ENCODE results near the gene RCVRN.

The RCVRN gene

DNA sequence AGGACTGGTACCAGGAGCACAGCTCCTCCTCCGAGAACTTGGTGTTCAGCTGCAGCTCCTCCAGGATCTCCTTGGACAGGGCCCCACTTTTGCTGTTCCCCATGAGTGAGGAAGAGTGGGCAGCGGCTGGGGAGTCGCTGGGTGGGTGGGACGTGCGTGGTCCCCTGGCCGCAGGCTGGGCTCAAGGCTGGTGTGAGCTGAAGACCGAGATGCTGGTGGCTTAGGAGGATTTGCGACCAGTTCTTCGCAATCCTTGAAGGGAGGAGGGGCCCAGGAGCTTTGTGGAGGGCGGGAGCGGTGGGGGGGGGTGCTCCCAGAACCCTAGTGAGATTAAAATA, at the start of gene RCVRN:
TSS of gene RCVRN (minus strand) at position 194 of the 338 bp plus-strand sequence. CDS start at position 103, 91 bp downstream.
- no peak for DNase-seq (ENCODE audit: low read depth)

DNA sequence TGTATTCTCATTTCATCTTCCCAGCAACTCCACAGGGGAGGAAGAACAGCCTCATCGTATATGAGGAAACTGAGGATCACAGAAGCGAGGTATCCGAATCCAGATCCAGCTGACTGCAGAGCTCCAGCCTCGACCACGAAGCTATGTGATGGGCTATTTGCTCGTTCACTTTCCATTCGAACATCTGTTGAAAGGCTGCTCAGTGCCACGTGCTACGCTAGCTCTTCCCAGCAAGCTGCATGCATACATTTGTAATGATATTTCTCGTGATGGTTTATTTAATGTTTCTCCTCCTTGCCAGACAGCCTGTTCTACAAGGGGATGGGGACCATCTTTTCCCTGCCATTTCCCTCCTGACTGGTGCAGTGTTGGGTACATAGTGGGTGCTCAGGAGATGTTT, 48.4 kb upstream of the RCVRN start:
- no peak for DNase-seq (ENCODE audit: low read depth)

DNA sequence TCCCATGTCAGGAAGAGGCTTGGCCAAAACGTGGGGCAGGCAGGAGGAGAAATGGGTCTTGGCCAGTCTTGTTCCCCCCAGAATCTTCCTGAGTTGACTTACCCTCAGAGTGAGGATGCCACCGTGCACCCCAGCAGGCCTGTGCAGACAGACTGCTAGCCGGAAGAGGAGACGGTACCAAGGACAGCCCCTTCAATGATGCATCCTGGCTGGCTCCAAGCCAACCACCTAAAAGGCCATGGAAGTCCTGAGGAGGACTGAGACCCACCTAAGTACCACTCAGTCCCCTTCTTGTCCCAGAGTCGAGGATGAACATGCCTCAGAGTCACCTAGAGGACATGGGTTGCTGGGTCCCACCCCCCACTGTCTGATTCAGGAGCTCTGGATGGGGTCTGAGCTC, 46.7 kb upstream of the RCVRN start:
- DNase-seq (ENCODE audit: low read depth), result no peak

DNA sequence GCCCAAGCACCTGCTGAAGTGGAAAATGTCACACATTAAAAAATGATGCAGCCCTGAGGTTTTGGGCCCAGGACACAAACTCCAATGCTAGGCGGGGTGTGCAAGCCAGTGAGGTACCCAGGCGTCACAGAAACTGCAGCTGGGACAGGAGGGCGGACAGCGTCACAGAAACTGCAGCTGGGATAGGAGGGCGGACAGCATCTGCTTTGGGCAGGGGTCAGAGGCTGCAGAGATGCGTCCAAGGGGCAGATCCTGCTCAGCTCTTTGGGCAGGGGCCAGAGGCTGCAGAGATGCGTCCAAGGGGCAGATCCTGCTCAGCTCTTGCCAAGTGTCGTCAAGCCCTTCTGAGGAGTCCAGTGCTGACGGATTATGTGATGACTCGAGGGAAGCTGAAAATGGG, 43.9 kb upstream of the RCVRN start:
- DNase-seq (ENCODE audit: low read depth), result no peak

DNA sequence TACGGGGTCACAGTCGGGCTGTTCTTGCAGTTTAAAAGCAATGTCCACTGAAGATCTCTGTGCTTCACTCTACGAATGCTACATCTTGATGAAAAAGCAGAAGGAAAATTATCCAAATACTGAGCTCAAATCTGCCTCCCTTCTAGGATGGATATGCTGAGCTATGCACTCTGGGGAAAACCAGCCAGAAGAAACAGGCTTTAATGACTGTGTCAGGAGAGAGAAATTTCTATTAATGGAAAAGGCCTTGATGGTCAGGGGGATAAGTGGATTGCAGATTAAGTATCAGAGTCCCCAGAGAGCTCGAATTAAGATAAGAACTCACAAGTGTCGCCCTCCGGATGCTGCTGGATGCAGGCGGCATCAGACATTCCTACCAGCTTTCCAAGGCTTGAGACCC, 39.6 kb upstream of the RCVRN start:
- no peak for DNase-seq (ENCODE audit: low read depth)

DNA sequence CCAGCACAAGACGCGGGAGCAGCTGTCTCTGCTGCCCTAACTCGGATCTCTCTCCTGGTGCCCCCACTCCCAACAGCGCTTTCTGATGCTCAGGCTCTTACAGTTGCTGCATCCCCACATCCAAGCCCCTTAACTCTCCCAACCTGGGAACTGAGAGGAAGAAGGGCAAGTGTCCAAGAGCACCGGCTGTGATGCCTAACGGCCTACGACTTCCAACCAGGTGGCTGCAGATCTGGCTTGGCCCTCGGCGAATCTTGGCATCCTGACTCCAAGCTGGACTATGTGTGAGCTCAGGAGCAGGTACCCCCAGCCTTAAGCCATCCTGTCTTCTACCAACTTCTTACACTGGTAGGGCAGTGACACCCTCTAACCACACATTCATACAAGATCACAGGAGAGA, 38.3 kb upstream of the RCVRN start:
- DNase-seq (ENCODE audit: low read depth), result no peak

DNA sequence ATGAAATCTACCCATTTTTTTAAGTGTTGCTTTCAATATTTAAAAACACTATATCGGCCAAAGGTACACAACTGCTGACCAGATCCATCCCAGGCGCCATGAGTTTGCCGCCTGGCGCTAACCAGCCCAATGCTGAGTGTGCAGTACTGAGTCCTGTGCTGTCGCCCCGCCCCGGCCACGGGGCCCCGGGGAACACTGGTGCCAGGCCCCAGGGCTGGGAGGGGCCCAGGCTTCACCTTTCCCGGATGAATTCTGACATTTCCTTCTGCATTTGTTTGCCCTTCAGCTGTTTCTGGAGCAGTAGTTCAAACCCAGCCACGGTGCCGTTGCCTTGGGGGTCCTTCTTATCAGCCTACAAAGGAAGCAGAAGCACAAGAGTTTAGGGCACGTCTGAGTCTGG, 37.8 kb upstream of the RCVRN start:
- DNase-seq (ENCODE audit: low read depth), result no peak

DNA sequence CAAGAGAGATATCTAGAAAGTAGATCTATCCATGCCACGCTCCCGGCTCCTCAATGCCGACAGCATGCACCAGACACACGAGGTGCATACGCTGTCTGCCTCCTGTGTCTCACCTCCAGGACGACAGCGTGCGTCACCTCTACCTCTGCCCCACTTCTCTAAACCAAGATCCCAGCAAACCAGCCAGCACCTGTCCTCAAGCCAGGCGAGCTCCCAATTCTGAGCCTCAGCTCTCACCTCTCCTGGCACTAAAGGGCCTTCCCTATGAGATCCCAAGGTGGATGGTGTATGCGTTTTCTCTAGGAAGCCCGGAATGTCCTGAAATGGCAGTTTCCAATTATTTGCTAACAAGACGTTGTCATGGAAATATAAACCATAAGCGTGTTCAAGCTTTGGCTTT, 36.2 kb upstream of the RCVRN start:
- DNase-seq (ENCODE audit: low read depth), result no peak

DNA sequence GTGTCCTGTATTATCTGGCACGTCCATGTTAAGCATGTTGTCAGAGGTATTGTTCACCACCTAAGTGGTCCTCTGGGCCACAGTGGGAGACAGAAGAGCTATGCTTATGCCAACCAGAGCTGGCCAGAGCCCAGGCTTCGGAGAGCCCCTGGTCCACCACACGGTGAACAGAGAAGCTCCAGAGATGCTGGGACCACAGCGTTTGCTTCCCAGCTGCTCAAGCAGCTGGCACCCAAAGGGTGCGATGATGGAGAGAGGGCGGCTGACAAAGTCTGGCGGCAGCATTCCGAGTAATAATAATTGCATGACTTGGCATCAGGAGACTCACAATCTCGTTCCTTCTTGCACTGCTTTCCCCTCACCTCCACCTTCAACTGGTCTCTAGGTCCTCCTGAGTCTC, 35.8 kb upstream of the RCVRN start:
- DNase-seq (ENCODE audit: low read depth), result no peak

DNA sequence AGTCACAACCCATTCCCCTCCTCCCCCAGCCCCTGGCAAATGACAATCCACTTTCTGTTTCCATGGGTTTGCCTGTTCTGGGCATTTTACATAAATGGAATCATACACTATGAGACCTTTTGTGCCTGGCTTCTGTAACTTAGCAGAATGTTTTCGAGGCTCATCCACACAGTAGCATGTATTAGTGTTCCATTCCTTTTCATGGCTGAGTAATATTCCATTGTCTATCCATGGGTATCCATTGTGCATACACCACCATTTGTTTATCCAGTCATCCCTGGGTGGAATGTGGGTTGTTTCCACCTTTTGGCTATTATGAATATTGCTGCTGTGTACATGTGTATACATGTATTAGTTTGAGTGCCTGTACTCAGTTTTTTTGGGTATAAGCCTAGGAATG, 33.7 kb upstream of the RCVRN start:
- DNase-seq (ENCODE audit: low read depth), result no peak

DNA sequence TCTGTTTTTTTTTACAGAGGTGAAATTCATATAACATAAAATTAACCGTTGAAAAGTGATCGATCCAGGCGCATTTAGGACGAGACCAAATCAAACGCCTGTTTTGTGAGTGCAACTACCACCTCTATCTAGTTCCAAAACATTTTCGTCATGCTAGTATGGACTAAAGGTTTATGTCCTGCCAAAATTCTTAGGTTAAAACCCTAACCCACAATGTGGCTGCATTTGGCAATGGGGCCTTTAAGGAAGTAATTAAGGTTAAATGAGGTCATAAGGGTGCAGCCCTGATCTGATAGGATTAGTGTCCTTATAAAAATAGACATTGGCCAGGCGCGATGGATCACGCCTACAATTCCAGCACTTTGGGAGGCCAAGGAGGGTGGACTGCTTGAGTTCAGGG, 32.8 kb upstream of the RCVRN start:
- DNase-seq (ENCODE audit: low read depth), result no peak

DNA sequence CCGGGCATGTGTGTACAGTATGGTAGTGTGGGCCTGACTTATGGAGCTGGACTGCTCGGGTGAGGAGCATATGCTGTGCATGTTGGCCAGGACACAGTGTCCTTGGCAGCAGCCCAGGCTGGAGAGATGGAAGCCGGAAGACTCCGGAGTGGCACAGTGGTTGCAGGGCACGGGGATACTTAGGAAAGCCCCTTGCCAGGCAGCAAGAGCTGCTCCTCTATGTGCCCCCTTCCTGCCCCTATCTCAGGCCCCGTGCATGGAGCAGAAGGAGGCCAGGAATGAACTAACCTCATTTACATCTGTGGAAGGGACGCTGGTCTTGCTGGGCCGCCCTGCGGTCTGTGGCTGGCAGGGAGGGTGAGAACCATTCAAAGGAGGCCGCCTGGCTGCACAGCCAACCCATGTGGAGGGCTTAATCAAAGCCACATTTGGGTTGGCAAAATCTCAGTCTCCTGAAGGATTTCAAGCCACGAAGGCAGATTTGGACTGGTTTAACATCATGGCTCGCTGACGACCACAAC, 32.2 kb upstream of the RCVRN start:
- no peak for DNase-seq (ENCODE audit: low read depth)

DNA sequence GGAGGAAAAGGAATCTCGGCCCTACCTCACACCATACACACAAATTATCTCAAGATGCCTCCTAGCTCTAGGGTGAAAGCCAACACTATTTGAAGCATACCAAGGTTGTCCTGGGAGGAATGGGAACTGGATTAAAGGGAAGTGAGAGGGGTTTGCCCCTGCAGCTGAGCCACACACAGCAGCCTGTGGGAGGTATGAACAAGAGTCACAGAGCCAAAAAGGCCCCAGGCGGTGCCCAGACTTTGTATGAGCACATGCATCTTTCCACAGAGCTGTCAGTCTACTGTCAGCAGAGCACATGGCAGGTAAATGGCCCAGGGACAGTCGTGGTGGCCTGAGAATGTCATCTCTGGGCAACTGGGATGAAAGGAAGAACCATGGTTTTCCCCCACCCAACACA, 31.0 kb upstream of the RCVRN start:
- no peak for DNase-seq (ENCODE audit: low read depth)

DNA sequence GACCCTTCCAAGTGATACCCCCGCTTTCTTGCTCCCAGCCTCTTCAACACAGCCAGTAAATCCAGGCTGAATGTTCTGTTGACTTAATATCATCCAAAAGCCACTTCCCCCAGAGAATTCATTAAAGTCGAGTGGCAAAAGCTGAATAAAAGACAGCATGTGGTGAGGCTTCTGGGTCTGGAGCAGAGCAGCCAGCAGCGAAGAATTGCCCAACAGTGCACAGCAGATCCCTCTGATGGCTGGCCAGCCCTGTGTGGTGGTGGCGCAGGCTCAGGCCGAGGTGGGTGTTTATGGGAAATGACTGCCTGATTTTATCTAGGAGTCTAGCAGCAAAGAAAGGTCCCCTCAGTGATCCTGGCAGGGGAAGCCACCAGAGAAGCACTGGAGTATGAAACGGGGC, 30.3 kb upstream of the RCVRN start:
- DNase-seq (ENCODE audit: low read depth), result no peak

DNA sequence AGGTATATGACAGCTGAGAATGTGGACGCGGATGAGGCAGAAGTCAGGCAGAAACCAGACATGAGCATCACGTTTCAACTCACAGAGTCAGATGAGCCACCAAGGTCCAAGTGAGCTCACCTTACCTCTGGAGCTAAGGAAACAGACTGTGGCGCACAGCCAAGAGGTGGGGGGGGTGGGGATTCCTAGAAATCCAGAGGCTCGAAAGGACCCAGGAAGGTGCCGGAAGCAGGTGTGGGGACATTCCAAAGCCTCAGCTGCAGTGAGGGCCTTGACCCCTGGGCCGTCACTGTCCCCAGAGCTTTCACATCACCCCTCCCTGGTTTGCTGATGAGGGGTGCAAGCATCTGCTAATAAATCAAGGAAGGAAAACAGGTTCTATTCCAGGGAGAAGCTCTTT, 29.3 kb upstream of the RCVRN start:
- no peak for DNase-seq (ENCODE audit: low read depth)

DNA sequence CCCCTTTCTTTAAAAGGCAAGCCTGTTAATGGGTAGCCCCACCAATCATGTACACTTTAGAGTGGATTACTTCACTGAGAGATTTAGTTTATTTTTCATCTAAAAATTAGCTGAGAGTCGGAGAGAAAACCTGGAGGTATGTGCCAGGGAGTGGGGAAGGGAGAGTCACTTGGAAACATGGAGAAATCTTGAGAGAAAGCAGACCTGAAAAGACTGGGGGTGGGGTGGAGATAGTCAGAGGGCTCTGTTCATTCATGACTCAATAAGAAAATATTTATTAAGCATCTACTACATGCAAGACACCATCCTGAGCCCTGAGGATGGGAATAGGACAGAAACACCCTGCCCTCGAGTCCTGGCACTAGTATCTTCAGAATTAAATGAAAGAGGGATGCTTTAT, 27.4 kb upstream of the RCVRN start:
- DNase-seq (ENCODE audit: low read depth), result no peak

DNA sequence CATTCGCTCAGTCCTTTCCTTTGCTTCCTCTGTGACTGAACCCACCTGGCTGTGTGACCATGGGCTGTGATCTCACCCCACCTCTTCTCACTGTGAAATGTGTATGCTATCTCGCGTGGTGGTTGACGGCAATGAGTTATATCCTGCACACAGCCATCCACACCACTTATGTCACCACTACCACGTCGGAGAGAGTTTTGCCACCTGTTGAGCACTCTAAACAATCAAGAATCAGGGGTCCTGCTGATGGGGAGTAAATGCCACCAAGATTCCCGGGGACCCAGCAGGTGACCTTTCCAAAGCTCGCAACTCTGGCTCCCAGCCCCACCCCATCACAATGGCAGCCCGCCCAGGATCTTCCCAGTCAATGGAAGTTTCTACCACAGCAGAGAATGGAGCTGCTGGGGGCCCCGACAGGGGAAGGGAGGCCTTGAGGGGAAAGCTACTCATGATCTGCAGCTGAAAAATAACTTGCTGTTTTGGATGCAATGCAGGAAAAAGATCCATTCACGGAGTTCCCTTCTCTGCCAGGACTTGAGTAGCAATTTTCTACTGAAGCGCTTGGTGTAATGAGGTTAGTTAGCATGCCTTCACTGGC, 26.2 kb upstream of the RCVRN start:
- DNase-seq (ENCODE audit: low read depth), result no peak

DNA sequence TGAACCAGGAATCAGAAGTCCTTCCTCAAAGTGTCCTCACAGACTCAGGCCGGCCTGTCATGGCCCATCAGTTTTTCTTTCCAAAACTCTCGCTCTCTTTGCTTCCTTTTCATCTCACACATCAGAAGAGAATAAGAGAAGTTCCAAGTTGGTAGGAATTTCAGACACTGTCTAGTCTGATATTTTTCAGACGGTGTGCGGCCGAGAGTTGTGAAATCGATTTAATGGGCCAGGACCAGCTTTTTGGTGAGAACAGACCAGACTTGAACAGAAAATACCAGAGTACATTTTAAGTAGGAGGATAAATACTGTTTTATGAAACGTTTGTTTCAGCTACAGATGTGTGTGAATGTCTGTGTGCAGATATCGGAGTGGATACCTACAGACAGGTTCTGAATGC, 24.8 kb upstream of the RCVRN start:
- no peak for DNase-seq (ENCODE audit: low read depth)

DNA sequence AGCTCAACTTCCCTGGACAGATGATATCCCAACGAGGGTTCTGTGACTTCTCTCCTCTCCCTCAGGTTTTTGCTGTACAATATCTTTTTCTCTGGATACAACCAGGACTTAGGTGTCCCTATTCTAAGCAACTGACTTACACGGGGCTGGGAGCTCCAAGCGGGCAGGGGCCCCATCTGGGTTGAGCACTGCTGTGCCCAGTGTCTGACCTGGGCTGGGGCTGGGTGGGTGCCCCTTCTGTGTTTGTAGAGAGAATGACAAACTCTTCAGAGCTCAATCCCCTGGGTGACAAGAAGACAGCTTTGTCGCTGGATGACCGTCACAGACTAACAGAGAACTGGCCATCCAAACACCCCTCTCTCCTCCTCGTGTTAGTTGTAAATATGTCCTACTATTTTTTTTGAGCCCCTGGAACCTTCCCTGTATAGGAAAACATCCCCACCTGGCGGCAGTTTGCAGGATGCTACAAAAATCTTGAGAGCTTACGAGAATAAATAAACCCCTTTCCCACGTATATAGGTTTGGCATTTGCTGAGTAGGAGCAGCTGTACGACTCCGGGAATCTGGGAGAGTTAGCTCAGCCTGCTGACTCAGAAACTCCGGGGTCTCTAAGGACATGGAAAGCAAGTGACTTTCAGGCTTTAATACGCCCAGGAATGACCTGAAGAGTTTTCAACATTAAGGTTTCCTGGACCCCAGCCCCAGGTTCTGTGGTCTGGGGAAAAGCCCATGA, 23.7 kb upstream of the RCVRN start:
- DNase-seq (ENCODE audit: low read depth), result no peak

DNA sequence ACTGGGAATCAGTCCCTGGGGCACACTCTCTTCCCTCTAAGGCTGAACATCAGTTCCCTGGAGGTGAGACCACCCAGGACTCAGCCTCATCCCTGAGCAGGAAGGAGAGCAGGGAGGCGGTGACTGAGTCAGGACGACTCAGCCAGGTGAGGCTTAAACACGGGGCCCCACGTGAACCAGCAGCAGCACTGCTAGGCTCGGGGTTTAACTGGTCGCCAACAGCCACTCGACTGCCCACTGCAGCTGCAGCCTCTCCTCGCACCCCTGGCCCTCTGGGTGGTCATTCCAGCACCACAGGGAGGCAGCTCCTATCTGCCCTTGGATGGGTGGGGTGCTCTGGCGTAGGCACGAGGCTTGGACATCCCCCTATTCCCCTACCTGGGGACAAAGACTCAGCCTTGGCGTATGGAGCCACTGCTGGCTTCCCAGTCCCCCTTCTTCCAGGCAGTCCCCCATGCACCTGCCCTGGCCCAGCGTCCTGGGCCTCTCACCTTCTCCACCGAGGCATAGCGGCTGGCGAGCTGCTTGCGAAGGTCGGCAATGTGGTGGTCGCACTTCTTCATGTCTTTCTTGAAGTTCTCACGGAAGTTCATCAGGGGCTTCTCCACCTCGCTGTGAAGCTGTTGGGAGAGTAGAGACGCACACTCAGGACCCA, 21.2 kb upstream of the RCVRN start:
- no peak for DNase-seq (ENCODE audit: low read depth)

DNA sequence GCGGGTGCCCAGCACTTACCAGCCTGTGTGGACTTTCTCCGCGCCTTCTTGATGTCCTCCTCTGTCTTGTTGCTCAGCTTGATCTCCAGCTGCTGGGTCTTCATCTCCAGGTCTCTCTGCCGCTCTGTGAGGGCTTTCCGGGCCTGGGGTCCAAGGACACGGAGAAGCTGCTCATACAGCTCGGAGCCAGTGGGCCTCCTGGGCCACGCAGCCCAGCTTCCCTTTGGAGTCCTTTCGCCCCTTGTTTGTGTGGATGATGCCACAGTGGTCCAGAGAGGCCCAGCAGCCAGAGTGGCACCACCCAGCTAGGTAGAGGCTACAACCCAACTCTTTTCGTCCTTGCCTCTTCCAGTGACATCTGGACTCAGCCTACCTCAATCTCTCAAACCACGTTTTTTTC, 20.4 kb upstream of the RCVRN start:
- DNase-seq (ENCODE audit: low read depth), result no peak

DNA sequence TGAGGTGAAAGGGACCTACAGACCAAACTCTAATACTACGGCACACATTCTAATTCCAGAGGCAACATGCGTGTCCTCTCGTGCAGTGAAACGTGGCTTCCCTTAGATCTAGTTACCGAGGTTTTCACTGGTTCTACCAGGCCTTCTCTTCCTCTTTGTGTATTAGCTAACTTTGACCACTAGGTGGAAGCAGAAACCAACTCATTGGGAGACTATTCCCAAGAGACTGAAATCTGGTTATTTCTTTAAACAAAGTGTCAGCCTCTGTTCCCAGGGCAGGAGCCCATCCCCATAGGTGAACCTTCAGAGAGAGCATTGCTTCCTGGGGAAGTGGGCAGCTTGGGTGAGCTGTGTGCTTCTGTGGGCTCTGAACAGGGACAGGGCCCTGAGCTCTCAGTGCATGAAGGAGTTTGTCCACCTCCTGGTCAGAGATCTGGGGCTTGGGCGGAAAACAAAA, 19.7 kb upstream of the RCVRN start:
- no peak for DNase-seq (ENCODE audit: low read depth)

DNA sequence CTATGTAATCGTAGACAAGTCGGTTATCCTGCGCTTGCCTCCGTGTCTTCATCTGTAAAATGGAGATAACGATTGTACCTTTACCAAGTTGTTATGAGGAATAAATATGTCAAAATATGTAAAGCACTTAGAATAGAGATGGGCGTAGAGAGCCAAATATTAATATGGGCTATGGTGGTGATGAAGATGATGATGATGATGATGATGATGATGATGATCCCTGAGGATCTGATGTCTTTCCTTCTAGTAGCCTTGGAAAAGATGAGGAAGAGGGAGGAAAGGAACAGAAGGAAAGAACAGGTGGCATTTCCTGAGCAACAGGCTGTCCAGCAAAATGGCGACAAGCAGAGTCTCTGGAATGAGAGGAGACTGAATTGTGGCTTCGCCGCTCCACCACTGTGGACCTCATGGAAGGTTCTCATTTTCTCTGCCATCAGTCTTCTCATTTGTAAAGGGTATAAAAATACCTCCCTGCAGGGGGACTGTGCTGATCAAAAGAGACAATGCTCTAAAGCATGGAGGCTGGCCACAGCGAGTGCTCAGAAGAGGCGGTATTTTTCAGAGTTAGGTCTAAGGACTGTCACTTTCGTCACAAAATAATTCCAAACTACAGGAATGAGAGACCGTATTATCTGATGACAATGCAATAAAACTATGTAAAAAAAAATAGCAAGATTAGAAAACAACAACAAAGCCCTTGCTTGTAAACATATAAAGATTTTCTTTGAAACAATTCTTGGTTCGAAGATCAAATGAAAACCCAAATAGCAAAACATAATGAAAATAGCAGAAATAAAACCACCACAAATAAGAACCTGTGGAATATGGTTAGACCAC, 17.2 kb upstream of the RCVRN start:
- no peak for DNase-seq (ENCODE audit: low read depth)
